ENCODE data around the gene PCDH9.

DNA sequence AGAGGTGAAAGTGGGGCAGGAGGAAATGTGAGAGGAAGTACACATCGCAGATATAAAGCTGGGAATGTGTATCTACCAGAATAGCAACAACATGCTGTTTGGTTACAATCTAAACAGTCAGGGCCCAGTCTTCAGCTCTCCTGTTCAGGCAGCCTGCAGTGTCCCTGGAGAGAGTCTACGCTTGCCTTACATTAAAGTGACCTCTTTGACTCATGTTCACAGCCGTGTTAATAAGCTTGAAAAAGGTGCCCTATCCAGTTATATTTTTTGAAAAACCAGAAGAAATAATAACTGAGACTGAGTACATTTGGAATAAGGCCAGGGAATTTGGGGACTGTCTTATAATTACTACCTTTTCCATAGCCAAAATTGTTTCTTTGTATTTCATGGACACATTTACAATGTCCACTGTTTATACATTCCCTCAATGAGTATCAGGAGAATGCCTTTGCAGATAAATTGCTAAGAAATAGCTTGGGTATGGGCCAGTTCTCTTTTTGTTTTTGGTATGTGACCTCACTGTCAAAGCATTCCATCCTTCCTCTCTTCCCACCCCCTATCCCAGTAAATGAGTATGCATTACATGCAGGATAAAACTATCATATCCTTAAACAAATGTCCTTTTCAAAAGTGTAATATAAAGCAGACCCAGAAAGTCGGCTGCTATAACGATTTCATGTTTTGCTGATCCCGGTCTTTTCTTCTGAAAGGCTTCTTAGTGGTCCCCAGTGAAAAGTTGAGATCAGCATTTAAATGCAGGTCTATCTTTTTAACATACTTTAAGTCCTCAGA, 82.6 kb downstream of the PCDH9 start:
- TF ChIP-seq SUZ12 (IDR thresholded peaks at IDR 0.05; ENCODE audit: extremely low read depth, insufficient read depth, insufficient read length) (no peak), YY1 (IDR thresholded peaks at IDR 0.05; ENCODE audit: insufficient read depth, insufficient read length) (no peak), ZNF274 (IDR thresholded peaks at IDR 0.05; ENCODE audit: low read depth, low read length) (no peak)

Data from NT2/D1 (cell line).